HPDE6-E6E7 (cell line): ENCODE data around the gene GABRR3.
A peak's percentile ranks its signal among the peaks of the same experiment; 100 is the strongest.

Experiments
- DNase-seq: peaks from one replicate; pipeline ENCODE4 v3.0.0; 2011; ENCODE audit warnings: missing footprints; ENCODE audit errors: extremely low spot score

The GABRR3 gene

GRCh38 chr3:97990624-97991292 is 44.4 kb downstream of the GABRR3 start:
- no peak for DNase-seq

- DNase-seq, result no peak
These were observed 46.1 kb downstream of the GABRR3 start for GRCh38 chr3:97988784-97989568.

- DNase-seq, result no peak
These were observed 47.8 kb downstream of the GABRR3 start for GRCh38 chr3:97987306-97987705.

DNA sequence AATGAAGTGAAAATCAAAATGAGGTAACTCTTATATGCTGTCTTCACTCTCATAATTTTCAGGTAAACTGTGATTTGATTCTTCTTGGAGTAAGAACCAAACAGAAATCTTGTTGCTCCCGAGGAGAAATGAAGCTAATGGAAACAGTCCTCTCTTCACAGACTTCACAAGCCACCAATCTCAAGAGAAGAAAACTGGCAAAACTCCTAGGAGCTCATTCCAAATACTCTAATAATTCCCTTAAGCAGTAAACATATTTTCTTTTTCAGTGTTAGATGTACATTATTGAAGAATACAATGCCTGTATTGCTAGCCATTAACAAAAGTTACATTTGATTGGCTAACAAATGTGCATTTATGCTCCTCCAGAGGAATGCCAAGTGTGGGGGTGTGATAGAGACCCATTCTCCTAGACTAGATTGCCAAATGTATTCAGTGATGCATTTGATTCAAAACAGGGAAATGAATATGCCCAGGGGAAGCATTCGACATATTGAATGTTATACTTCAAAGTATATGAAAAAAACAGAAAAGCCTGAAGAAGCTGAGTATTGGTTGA is 51.1 kb downstream of the GABRR3 start:
- no peak for DNase-seq

GRCh38 chr3:97981886-97982285 is 53.2 kb downstream of the GABRR3 start:
- DNase-seq, result no peak

DNA sequence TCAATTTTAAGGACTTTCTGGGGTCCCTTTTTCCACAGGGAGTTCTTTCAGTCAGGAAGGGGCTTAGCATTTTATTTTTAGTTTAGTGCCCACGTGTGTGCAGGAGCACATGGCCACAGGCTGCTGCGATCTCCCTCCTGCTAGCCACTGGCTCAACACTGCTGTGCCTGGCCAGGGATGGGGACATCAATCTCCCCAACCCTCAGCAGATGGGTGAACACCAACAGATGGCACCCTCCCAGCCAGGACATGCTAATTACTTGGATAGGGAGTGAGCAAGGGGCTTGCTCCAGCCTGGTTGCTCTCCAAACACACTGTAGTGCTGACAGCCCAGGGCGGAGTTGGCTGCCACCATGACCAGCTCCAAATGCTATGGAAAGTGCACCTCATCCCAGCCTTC is 55.5 kb downstream of the GABRR3 start:
- DNase-seq, result no peak

- DNase-seq, result no peak
These were observed 59.6 kb downstream of the GABRR3 start for GRCh38 chr3:97975466-97975865.

GRCh38 chr3:97974996-97975395 is 60.1 kb downstream of the GABRR3 start:
- DNase-seq, result no peak

DNA sequence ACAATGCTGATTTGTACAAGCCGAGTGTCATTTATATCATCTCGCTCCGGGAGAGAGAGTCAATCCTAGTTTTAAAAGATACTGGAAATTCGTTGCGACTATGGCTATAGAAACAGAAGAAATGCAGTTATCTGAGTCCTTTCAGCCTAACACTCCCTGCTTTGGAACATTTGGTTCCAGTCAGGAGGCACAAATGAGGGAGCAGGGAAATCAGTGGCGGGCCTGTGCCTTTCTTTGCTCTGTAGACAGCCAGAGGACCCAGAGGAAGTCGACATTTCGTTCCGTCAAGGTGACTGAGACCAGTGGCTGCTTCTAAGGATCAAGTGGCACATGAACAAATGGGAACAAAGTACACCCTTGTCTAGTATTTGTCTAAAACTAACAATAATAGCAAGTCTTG is 62.1 kb downstream of the GABRR3 start:
- DNase-seq, result no peak

- DNase-seq, result peak; percentile 67
These were observed 63.2 kb downstream of the GABRR3 start, which contains the start of gene RIOX2 for GRCh38 chr3:97971679-97972567. RIOX2 (minus strand) TSS chr3:97972431; CDS start chr3:97967593, 4,838 bp downstream.

- DNase-seq, result no peak
These were observed 64.0 kb downstream of the GABRR3 start for GRCh38 chr3:97970956-97971620.

GRCh38 chr3:97970156-97970555 is 65.0 kb downstream of the GABRR3 start:
- no peak for DNase-seq

DNA sequence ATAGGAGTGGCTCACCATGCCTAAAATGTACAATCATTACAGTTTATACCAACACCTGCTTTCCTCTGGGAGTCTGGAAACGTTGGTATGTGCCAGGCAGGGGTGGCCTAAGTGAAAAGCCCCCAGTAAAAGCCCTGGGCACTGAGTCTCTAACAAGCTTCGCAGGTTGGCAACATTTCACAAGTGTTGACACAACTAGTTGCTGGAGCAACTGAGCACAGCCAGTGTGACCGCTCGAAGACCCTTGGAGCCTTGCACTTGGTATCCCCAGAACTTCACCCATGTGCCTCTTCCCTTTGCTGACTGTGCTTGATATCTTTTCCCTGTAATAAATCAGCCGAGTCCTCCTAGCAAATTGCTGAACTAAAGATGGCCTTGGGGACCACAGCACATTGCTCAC is 65.6 kb downstream of the GABRR3 start:
- DNase-seq, result no peak

DNA sequence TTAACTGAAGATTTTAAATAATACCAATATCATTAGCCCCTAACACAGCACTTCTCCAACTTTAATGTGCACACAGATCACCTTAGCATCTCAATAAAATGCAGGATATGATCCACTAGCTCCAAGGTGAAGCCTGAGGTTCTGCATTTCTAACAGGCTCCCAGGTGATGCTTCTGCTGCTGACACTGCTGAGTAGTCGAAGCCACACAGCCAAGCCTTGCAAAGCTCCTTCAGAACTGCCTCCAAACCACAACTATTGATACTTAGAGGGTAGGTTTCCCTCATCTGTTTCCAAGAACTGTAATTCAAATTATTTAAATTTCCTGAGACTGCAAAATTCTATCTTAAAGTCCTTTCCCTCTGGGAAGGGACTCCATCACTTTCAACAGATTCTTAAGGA is 66.7 kb downstream of the GABRR3 start:
- no peak for DNase-seq

DNA sequence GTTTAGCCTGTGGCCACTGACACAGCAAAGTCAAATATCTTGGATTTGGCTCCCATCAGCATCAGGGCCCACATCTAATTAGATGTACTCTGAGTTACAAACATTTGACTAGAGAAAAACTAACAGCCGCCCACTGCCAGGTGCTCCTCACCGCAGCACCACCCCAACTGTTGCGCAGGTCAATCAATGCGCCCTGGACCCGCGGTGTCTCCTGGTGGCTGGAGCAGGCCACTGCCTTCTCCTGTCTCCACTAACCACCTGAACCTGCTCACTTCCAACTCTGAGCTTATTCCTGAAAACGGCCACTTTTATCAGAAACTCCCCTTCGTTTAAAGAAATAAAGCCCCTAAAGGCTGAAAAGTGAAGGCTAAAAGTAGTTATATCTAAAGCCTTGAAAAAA is 67.1 kb downstream of the GABRR3 start:
- no peak for DNase-seq

- DNase-seq, result no peak
These were observed 73.9 kb downstream of the GABRR3 start for GRCh38 chr3:97960993-97961766.

GRCh38 chr3:97960551-97960950 is 74.6 kb downstream of the GABRR3 start:
- no peak for DNase-seq

GRCh38 chr3:97959872-97960271 is 75.2 kb downstream of the GABRR3 start:
- DNase-seq, result no peak

DNA sequence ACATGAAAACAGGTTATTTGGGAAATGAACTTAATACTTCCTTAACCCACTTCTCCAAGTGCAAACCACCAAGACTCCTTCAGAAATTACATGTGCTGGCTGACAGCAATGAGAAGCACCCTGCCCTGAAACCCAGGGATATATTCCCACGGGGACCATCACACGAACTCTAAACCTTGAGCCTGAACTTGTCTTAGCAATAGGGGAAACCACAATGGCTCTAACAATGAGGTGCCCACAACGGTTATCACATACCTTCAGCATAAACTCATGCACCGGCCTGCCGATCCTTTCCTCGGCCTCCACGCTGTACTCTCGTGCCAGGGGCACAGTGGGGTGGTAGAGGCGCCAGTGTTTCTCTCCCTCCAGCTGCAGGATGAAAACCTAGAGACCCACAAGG is 76.3 kb downstream of the GABRR3 start:
- DNase-seq, result no peak

DNA sequence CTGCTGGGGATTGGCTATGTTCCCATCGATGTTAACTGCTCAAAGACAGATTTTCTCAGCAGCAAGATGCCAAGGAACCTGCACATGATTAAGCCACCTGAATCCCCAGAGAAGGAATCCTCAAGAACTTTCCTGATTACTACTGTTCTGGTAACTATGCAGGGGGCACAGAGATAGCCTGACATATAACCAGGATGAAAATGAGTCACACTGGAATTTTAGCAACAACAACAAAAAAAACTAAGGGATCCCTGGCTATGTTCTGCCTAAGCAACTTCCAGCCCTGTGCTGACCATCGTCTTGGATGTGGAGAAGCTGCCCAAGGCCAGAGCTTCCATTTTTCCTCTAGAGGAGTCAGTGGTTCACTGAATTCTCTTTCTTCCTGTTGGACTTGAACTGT is 76.7 kb downstream of the GABRR3 start:
- no peak for DNase-seq
